8988T (cell line): ENCODE data around the gene PLXND1.

Source experiments
- DNase-seq: peaks from one replicate; pipeline ENCODE4 v3.0.0; 2011

Gene PLXND1

GRCh38 chr3:129600348-129600747 is 6.1 kb downstream of the PLXND1 start:
- DNase-seq, result no peak

GRCh38 chr3:129599607-129600006 is 6.9 kb downstream of the PLXND1 start:
- peak; percentile 63 for DNase-seq

GRCh38 chr3:129599073-129599472 is 7.4 kb downstream of the PLXND1 start:
- DNase-seq, result no peak

- no peak for DNase-seq
Measured at GRCh38 chr3:129598484-129598883, 8.0 kb downstream of the PLXND1 start.

GRCh38 chr3:129598000-129598381 is 8.5 kb downstream of the PLXND1 start:
- no peak for DNase-seq

GRCh38 chr3:129597087-129597999 is 9.1 kb downstream of the PLXND1 start:
- no peak for DNase-seq

GRCh38 chr3:129596194-129597086 is 10.0 kb downstream of the PLXND1 start:
- DNase-seq, result no peak

- no peak for DNase-seq
Measured at GRCh38 chr3:129595544-129596193, 10.8 kb downstream of the PLXND1 start.

GRCh38 chr3:129594907-129595390 is 11.5 kb downstream of the PLXND1 start:
- no peak for DNase-seq

- DNase-seq, result no peak
Measured at GRCh38 chr3:129594409-129594808, 12.1 kb downstream of the PLXND1 start.

GRCh38 chr3:129593595-129594339 is 12.7 kb downstream of the PLXND1 start:
- DNase-seq, result no peak

GRCh38 chr3:129593230-129593594 is 13.3 kb downstream of the PLXND1 start:
- no peak for DNase-seq

- no peak for DNase-seq
Measured at GRCh38 chr3:129592381-129593131, 13.9 kb downstream of the PLXND1 start.

GRCh38 chr3:129591932-129592331 is 14.5 kb downstream of the PLXND1 start:
- no peak for DNase-seq

- DNase-seq, result no peak
Measured at GRCh38 chr3:129590215-129590614, 16.3 kb downstream of the PLXND1 start.

- no peak for DNase-seq
Measured at GRCh38 chr3:129587566-129588210, 18.8 kb downstream of the PLXND1 start.

GRCh38 chr3:129586746-129587430 is 19.6 kb downstream of the PLXND1 start:
- no peak for DNase-seq

- DNase-seq, result no peak
Measured at GRCh38 chr3:129585949-129586657, 20.4 kb downstream of the PLXND1 start.

GRCh38 chr3:129584631-129585030 is 21.8 kb downstream of the PLXND1 start:
- no peak for DNase-seq

- no peak for DNase-seq
Measured at GRCh38 chr3:129583289-129583688, 23.2 kb downstream of the PLXND1 start.
